ENCODE measurements around the gene GRM2.

DNA sequence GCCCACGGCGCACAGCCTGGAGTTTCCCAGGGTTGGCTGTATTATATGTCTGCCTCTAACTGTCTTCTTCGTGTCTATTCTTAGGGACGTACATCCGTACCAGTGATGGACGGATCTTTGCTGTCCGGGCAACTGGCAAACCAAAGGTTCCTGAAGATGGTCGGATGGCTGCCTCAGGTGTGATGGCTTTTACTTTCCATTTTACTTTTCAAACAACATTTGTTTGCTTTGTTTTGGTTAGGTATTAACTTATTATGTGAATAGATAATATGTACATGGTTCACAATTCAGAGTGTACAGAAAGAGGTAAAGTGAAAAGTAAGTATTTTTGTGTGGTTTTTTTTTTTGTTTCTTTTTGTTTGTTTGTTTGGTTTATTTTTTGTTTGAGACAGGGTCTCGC lies 46.9 kb upstream of the GRM2 start:
- TF ChIP-seq, protein P1, sequence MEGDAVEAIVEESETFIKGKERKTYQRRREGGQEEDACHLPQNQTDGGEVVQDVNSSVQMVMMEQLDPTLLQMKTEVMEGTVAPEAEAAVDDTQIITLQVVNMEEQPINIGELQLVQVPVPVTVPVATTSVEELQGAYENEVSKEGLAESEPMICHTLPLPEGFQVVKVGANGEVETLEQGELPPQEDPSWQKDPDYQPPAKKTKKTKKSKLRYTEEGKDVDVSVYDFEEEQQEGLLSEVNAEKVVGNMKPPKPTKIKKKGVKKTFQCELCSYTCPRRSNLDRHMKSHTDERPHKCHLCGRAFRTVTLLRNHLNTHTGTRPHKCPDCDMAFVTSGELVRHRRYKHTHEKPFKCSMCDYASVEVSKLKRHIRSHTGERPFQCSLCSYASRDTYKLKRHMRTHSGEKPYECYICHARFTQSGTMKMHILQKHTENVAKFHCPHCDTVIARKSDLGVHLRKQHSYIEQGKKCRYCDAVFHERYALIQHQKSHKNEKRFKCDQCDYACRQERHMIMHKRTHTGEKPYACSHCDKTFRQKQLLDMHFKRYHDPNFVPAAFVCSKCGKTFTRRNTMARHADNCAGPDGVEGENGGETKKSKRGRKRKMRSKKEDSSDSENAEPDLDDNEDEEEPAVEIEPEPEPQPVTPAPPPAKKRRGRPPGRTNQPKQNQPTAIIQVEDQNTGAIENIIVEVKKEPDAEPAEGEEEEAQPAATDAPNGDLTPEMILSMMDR (conservative IDR thresholded peaks at IDR 0.05): no peak
- no peak for TF ChIP-seq EZH2 (IDR thresholded peaks at IDR 0.05; ENCODE audit: low read depth)

Measured in PC-9 (cell line).